Measurements from ENCODE around the gene APLP2.
"Not testable (repeated sequence)": the region's sequence is repeated elsewhere in the genome, so short reads cannot be mapped to it uniquely, and the experiment has no call there.

APLP2 gene

GRCh38 chr11:130166457-130166784, 96.7 kb downstream of the APLP2 start:
- TF ChIP-seq CTCF (IDR thresholded peaks at IDR 0.05), result no peak
- H3K4me3 ChIP-seq, result no peak overlapping the region
- H3K27ac ChIP-seq, result no peak overlapping the region
- DNase-seq (ENCODE audit: low spot score), result no peak

- DNase-seq (ENCODE audit: low spot score), result no peak
- TF ChIP-seq CTCF (IDR thresholded peaks at IDR 0.05), result no peak
- Histone ChIP-seq H3K4me3 (no peak overlapping the region), H3K27ac (no peak overlapping the region)
Observed at GRCh38 chr11:130167146-130167545, 97.5 kb downstream of the APLP2 start.

GRCh38 chr11:130168105-130168504, 98.4 kb downstream of the APLP2 start:
- Histone ChIP-seq H3K27ac (no peak overlapping the region), H3K4me3 (no peak overlapping the region)
- TF ChIP-seq CTCF (IDR thresholded peaks at IDR 0.05), result no peak
- DNase-seq (ENCODE audit: low spot score), result no peak

GRCh38 chr11:130170345-130170744, 100.7 kb downstream of the APLP2 start:
- DNase-seq (ENCODE audit: low spot score), result no peak
- no peak for TF ChIP-seq CTCF (IDR thresholded peaks at IDR 0.05)
- no peak overlapping the region for H3K27ac ChIP-seq
- no peak overlapping the region for H3K4me3 ChIP-seq

GRCh38 chr11:130171534-130171933, 101.8 kb downstream of the APLP2 start:
- H3K27ac ChIP-seq, result no peak overlapping the region
- TF ChIP-seq CTCF (IDR thresholded peaks at IDR 0.05), result no peak
- no peak for DNase-seq (ENCODE audit: low spot score)
- H3K4me3 ChIP-seq, result no peak overlapping the region

GRCh38 chr11:130172001-130172400, 102.3 kb downstream of the APLP2 start:
- DNase-seq (ENCODE audit: low spot score); H3K27ac ChIP-seq; H3K4me3 ChIP-seq: not testable (repeated sequence)

GRCh38 chr11:130174642-130175041, 104.9 kb downstream of the APLP2 start:
- TF ChIP-seq CTCF (IDR thresholded peaks at IDR 0.05), result no peak
- DNase-seq (ENCODE audit: low spot score), result no peak
- Histone ChIP-seq H3K4me3 (no peak overlapping the region), H3K27ac (no peak overlapping the region)

- Histone ChIP-seq H3K4me3 (no peak overlapping the region), H3K27ac (no peak overlapping the region)
- TF ChIP-seq CTCF (IDR thresholded peaks at IDR 0.05), result no peak
Observed at GRCh38 chr11:130175898-130176297, 106.2 kb downstream of the APLP2 start.

More at GRCh38 chr11:130175898-130176297, 106.2 kb downstream of the APLP2 start:
- DNase-seq (ENCODE audit: low spot score), result no peak
